ENCODE data around the gene CISH. TPM values are rescaled to one million over a fixed set of nuclear protein-coding genes. Genes with fewer than 3 reads are reported as not detected.

The CISH gene
- total and polyA plus RNA-seq, 9 of the 15 experiments (the other 6 are each of a cell fraction or from before 2014, with no cell fraction given): 1.7 to 47.7 (median 18.3) TPM

DNA sequence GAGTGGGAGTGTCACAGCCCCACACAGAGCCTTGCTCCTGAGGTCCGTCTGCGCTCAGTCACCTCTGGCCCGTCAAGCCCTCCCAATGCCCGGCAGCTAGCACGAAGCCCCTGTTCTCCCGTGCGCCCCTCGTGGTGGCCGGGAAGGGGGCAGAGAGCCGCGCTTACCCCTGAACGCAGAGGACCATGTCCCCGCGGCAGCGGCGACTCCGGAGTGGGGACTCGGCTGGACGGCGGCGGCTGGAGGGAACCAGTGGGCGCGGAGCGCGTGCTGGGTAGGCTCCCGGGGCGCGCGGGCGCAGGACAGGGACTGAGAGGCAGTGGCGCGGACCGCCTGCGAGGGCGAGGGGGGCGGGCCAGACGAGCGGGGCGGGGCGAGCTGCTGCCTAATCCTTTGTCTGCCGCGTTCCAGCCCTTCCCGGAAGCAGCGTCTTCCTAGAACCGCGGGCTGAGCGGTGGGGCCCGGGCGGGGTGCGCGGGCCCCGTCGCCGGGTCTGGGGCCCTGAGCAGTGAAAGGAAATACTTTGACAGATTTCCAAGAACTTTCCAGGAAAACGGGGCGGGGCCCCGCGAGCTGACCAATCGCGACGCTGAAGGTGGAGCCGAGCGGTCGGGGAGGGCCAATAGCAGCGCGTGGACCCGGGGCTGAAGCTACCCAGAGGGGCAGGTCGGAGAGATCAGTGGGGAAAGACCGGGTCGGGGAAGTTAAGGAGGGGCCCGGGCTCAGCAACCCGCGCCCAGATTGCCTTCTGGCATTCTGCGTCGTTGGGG is at the start of gene CISH (continued):
- TF ChIP-seq, protein P1, sequence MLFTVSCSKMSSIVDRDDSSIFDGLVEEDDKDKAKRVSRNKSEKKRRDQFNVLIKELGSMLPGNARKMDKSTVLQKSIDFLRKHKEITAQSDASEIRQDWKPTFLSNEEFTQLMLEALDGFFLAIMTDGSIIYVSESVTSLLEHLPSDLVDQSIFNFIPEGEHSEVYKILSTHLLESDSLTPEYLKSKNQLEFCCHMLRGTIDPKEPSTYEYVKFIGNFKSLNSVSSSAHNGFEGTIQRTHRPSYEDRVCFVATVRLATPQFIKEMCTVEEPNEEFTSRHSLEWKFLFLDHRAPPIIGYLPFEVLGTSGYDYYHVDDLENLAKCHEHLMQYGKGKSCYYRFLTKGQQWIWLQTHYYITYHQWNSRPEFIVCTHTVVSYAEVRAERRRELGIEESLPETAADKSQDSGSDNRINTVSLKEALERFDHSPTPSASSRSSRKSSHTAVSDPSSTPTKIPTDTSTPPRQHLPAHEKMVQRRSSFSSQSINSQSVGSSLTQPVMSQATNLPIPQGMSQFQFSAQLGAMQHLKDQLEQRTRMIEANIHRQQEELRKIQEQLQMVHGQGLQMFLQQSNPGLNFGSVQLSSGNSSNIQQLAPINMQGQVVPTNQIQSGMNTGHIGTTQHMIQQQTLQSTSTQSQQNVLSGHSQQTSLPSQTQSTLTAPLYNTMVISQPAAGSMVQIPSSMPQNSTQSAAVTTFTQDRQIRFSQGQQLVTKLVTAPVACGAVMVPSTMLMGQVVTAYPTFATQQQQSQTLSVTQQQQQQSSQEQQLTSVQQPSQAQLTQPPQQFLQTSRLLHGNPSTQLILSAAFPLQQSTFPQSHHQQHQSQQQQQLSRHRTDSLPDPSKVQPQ (CRISPR knock-in tag; IDR thresholded peaks at IDR 0.05; ENCODE audit: borderline replicate concordance): no peak
- TF ChIP-seq ZNF444 (CRISPR knock-in tag; IDR thresholded peaks at IDR 0.05) (no peak), NFRKB (IDR thresholded peaks at IDR 0.05; ENCODE audit: low read depth) (no peak), NFIC (IDR thresholded peaks at IDR 0.05) (peak; percentile 49; the same call in 1 of the 2 replicates), MTA1 (IDR thresholded peaks at IDR 0.05; ENCODE audit: borderline replicate concordance) (no peak; the same call in none of the 2 replicates), HDAC8 (tag; IDR thresholded peaks at IDR 0.05) (no peak), BRF1 (IDR thresholded peaks at IDR 0.05; ENCODE audit: borderline replicate concordance, extremely low read depth, insufficient read length) (no peak), CBFA2T3 (IDR thresholded peaks at IDR 0.05) (peak; percentile 75), TFAM (CRISPR knock-in tag; conservative IDR thresholded peaks at IDR 0.05) (no peak), TAF15 (IDR thresholded peaks at IDR 0.05; ENCODE audit: low read depth, low read length) (no peak), RBBP5 (IDR thresholded peaks at IDR 0.05; ENCODE audit: borderline replicate concordance, insufficient read depth, low read length, poor library complexity, severe bottlenecking) (no peak), NEUROD1 (IDR thresholded peaks at IDR 0.05; ENCODE audit: borderline replicate concordance, low read depth, low read length, partially characterized antibody) (no peak), SAFB2 (IDR thresholded peaks at IDR 0.05; ENCODE audit: borderline replicate concordance, low read depth, low read length, severe bottlenecking) (no peak), ZZZ3 (IDR thresholded peaks at IDR 0.05) (no peak), ZNF324 (CRISPR knock-in tag; IDR thresholded peaks at IDR 0.05) (no peak), ADNP (tag; IDR thresholded peaks at IDR 0.05) (no peak), FOXA1 (IDR thresholded peaks at IDR 0.05; ENCODE audit: borderline replicate concordance) (no peak), SNRNP70 (optimal IDR thresholded peaks at IDR 0.05; ENCODE audit: low read depth, low read length) (no peak), ZNF583 (CRISPR knock-in tag; IDR thresholded peaks at IDR 0.05) (no peak), PTBP1 (IDR thresholded peaks at IDR 0.05; ENCODE audit: low read depth, low read length) (no peak)
- TF ChIP-seq, protein P2, sequence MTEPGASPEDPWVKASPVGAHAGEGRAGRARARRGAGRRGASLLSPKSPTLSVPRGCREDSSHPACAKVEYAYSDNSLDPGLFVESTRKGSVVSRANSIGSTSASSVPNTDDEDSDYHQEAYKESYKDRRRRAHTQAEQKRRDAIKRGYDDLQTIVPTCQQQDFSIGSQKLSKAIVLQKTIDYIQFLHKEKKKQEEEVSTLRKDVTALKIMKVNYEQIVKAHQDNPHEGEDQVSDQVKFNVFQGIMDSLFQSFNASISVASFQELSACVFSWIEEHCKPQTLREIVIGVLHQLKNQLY (CRISPR knock-in tag; conservative IDR thresholded peaks at IDR 0.05): no peak
- TF ChIP-seq, protein P3, sequence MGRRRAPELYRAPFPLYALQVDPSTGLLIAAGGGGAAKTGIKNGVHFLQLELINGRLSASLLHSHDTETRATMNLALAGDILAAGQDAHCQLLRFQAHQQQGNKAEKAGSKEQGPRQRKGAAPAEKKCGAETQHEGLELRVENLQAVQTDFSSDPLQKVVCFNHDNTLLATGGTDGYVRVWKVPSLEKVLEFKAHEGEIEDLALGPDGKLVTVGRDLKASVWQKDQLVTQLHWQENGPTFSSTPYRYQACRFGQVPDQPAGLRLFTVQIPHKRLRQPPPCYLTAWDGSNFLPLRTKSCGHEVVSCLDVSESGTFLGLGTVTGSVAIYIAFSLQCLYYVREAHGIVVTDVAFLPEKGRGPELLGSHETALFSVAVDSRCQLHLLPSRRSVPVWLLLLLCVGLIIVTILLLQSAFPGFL (CRISPR knock-in tag; IDR thresholded peaks at IDR 0.05): no peak
- TF ChIP-seq, protein P4, sequence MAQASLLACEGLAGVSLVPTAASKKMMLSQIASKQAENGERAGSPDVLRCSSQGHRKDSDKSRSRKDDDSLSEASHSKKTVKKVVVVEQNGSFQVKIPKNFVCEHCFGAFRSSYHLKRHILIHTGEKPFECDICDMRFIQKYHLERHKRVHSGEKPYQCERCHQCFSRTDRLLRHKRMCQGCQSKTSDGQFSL (CRISPR knock-in tag; IDR thresholded peaks at IDR 0.05): no peak
- TF ChIP-seq, protein P4 (tag; IDR thresholded peaks at IDR 0.05): no peak

Measured in K562 (cell line).